Prostate gland (tissue), 2 donors: ENCODE data around the gene FANCG. TPM values are rescaled to one million over a fixed set of nuclear protein-coding genes. Genes with fewer than 3 reads are reported as not detected.
A peak's percentile ranks its signal among the peaks of the same experiment; 100 is the strongest.

Experiments
- DNase-seq: peaks from one replicate; pipeline ENCODE4 v3.0.0-alpha.2; 2019; ENCODE audit warnings: low spot score
- H3K27ac ChIP-seq, 2 donors: fragments of 200-600 bp; sonication (generic); 2 replicates each; pipeline ENCODE4 v1.5.1; 2017 to 2019
- H3K27me3 ChIP-seq: fragments of 200-600 bp; sonication (generic); replicated peaks from 2 replicates; pipeline ENCODE4 v1.5.1; 2019; ENCODE audit not compliant: insufficient read depth
- H3K36me3 ChIP-seq, 2 donors: fragments of 200-600 bp; sonication (generic); 1 replicate in 1 of 2; 2 replicates in 1 of 2; pipeline versions ENCODE4 v1.5.1 to v1.8.1; 2017 to 2019
- H3K4me1 ChIP-seq: fragments of 200-600 bp; sonication (generic); replicated peaks from 2 replicates; pipeline ENCODE4 v1.5.1; 2019
- H3K4me3 ChIP-seq, 2 donors: fragments of 200-600 bp; sonication (generic); 2 replicates each; pipeline ENCODE4 v1.5.1; 2017 to 2019
- H3K9me3 ChIP-seq: fragments of 200-600 bp; sonication (generic); 2 replicates; pipeline ENCODE4 v1.5.1; 2017
- POLR2A ChIP-seq: fragments of 450-650 bp; IDR thresholded peaks from one replicate; pipeline ENCODE4 v1.6.1; 2016; ENCODE audit warnings: antibody characterized with exemption, mild to moderate bottlenecking
- POLR2AphosphoS5 ChIP-seq: sonication (generic); formaldehyde crosslinking; IDR thresholded peaks from one replicate; pipeline ENCODE4 v1.6.1; 2017; ENCODE audit warnings: antibody characterized with exemption
- WGBS: methylation state at CpG from one replicate; pipeline ENCODE4 v1.1.5; 2018; 5-methylcytosine and 5-hydroxymethylcytosine counted together
- intact Hi-C: fragments of 100-400 bp; cut with DNase I; formaldehyde crosslinking; loops from one replicate; pipeline ENCODE4 v1.14.2; 2022
- total RNA-seq, 2 donors: library from RNA; depleted of rRNA; stranded (reverse); fragments of >200 nt; gene quantifications; one replicate each; pipeline ENCODE4 v1.1.0, GENCODE V29; 2016
- TF ChIP-seq, protein P1 (sequence below), 4 experiments: fragments of 200-600 bp in 2 of 4; fragments of 450-650 bp in 2 of 4; sonication (generic) in 2 of 4; IDR thresholded peaks; 1 replicate in 3 of 4; 2 replicates in 1 of 4; pipeline ENCODE4 v1.5.1; 2016 to 2019; ENCODE audit warnings: antibody characterized with exemption in 4 of 4, mild to moderate bottlenecking in 2 of 4, moderate library complexity in 2 of 4

FANCG gene
- total RNA-seq: 10 to 100 TPM; 12.9 to 16.8 TPM

GRCh38 chr9:35079426-35080341, at the start of gene FANCG:
TSS of gene FANCG (minus strand) at chr9:35079942. CDS start at chr9:35079524, 418 bp downstream.
- under 1% methylated on average over 67 of the region's 67 CpGs for WGBS
- Histone ChIP-seq H3K27me3 (no peaks in the 10 kb centered on the region), H3K27ac (peak within 1 kb of the TSS; percentile 66 to 82), H3K4me3 (peak within 1 kb of the TSS; percentile 42 to 68), H3K36me3 (no peaks in the 10 kb centered on the region), H3K4me1 (peaks cover 7% of the 10 kb centered on the region), H3K9me3 (no peaks in the 10 kb centered on the region)
- peak; percentile 92 for DNase-seq
- TF ChIP-seq POLR2AphosphoS5: peak; percentile 96
- TF ChIP-seq, protein P1, sequence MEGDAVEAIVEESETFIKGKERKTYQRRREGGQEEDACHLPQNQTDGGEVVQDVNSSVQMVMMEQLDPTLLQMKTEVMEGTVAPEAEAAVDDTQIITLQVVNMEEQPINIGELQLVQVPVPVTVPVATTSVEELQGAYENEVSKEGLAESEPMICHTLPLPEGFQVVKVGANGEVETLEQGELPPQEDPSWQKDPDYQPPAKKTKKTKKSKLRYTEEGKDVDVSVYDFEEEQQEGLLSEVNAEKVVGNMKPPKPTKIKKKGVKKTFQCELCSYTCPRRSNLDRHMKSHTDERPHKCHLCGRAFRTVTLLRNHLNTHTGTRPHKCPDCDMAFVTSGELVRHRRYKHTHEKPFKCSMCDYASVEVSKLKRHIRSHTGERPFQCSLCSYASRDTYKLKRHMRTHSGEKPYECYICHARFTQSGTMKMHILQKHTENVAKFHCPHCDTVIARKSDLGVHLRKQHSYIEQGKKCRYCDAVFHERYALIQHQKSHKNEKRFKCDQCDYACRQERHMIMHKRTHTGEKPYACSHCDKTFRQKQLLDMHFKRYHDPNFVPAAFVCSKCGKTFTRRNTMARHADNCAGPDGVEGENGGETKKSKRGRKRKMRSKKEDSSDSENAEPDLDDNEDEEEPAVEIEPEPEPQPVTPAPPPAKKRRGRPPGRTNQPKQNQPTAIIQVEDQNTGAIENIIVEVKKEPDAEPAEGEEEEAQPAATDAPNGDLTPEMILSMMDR (IDR thresholded peaks at IDR 0.05): peak in 2 of 4 experiments; percentile 16 to 36
- peak; percentile 35 for TF ChIP-seq POLR2A
- intact Hi-C loops: no loop called here

DNA sequence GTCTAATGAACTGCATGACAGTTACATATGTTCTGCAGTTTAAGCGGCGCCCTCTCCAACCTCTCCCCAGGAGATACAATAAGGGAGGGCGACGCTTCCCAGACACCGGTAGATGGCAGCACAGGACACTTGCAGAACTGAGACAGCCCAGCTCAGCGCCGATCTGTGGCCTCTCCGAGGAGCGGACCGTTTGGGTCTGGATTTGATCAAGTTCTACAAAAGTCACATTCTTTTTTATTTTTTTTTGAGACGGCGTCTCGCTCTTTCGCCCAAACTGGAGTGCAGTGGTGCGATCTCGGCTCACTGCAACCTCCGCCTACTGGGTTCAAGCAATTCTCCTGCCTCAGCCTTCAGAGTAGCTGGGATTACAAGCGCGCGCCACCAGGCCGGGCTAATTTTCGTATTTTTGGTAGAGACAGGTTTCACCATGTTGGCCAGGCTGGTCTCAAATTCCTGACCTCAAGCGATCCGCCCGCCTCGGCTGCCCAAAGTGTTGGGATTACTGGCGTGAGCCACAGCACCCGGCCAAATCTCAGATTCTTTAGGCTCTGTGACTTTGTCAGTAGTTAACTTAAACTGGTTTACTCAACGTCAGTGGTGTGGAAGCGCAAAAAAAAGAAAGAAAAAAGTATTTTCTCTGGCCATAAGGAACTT, 37.3 kb upstream of the FANCG start:
- Histone ChIP-seq H3K27me3 (no peaks in the 10 kb centered on the region), H3K9me3 (no peaks in the 10 kb centered on the region), H3K4me3 (peak overlapping the region; percentile 45 to 49), H3K27ac (peak overlapping the region; percentile 87 to 89), H3K36me3 (no peaks in the 10 kb centered on the region), H3K4me1 (peaks cover 15% of the 10 kb centered on the region)
- 12% methylated on average over 30 of the region's 30 CpGs for WGBS
- peak; percentile 95 for DNase-seq
- peak; percentile 54 for TF ChIP-seq POLR2AphosphoS5
- no peak for TF ChIP-seq POLR2A
- TF ChIP-seq, protein P1 (IDR thresholded peaks at IDR 0.05): peak; percentile 87 to 98 (median 94)
- intact Hi-C loops: loop anchor here (2.0 to 10.0 kb wide), 5 partner anchors 48 to 618 kb away; partner anchors contain the start of genes CREB3, TESK1, TLN1 and UNC13B

- H3K27ac ChIP-seq: peak overlapping the region; percentile 87 to 89
- TF ChIP-seq, protein P1 (IDR thresholded peaks at IDR 0.05): no peak
- no peak for TF ChIP-seq POLR2AphosphoS5
- no peak for TF ChIP-seq POLR2A
- peaks cover 15% of the 10 kb centered on the region for H3K4me1 ChIP-seq
- no peaks in the 10 kb centered on the region for H3K36me3 ChIP-seq
- H3K9me3 ChIP-seq: no peaks in the 10 kb centered on the region
- peak overlapping the region; percentile 45 to 49 for H3K4me3 ChIP-seq
- WGBS: 0% methylated on average over 12 of the region's 12 CpGs
- H3K27me3 ChIP-seq: no peaks in the 10 kb centered on the region
- DNase-seq: no peak
- intact Hi-C loops: loop anchor here (2.0 to 10.0 kb wide), 5 partner anchors 48 to 618 kb away; partner anchors contain the start of genes CREB3, TESK1, TLN1 and UNC13B
Measured at GRCh38 chr9:35116539-35116897, 36.8 kb upstream of the FANCG start.

DNA sequence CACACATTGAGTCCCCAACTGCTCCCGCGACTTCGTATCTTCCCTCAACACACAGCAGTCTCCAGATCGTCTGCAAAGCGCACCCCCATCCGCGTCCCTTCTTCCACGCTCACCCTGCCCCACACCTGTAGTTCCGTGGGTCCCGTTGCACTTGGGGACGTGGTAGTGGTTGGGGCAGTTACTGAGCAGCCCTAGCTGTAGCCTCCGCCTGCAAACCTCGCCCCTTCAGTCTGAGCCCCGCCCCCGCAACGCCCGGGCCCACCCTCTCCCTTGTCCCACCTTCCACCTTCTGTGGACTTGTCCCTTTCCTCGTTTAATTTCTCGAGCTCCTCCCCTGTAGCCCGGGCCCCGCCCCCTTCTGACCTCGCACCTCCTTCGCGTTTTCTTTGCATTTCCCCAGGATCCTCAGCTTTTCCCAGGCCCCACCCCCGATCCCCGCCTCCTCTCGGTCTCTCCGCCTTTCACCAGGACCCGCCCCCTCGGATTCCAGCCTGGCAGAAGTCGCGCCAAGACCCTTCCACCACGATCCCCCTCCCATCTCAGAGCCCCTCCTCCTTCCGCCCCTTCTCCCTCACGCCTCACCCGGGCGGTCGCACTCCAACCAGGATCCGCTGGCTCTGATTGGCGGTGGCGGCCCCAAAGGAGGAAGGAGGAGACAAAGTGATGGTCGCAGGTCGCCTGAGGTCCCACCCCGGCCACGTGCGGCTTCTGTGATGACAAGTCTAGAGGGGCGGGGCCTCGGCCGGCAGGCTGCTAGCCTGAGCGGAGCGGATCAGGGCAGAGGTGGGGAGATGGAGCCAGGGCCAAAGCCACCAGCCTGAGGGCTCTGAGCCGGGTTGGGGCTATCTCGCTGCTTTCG, 36.2 kb upstream of the FANCG start, which contains the start of gene ATOSB:
TSS of gene ATOSB (minus strand) at position 183 of the 859 bp plus-strand sequence. CDS start 7,588 bp downstream, outside the sequence.
- Histone ChIP-seq H3K9me3 (no peaks in the 10 kb centered on the region), H3K27ac (peak within 1 kb of the TSS; percentile 87 to 89), H3K36me3 (no peaks in the 10 kb centered on the region), H3K4me3 (peak within 1 kb of the TSS; percentile 45 to 49), H3K27me3 (no peaks in the 10 kb centered on the region), H3K4me1 (peaks cover 15% of the 10 kb centered on the region)
- intact Hi-C loops: loop anchor here (2.0 to 10.0 kb wide), 5 partner anchors 49 to 619 kb away; partner anchors contain the start of genes CREB3, TESK1, TLN1 and UNC13B
- TF ChIP-seq POLR2AphosphoS5 (peak; percentile 86), POLR2A (peak; percentile 94)
- TF ChIP-seq, protein P1 (IDR thresholded peaks at IDR 0.05): no peak
- peak; percentile 97 for DNase-seq
- WGBS: 1% methylated on average over 54 of the region's 54 CpGs
